GM06990 (cell line): ENCODE data around the gene DCAF11.

Experiments used
- DNase-seq: peaks from one replicate; pipeline ENCODE4 v3.0.0-alpha.2; 2011; ENCODE audit not compliant: insufficient read length; ENCODE audit errors: extremely low read depth
- H3K27me3 ChIP-seq: replicated peaks from 2 replicates; pipeline ENCODE4 v1.6.0; 2011; ENCODE audit warnings: low read length; ENCODE audit not compliant: control insufficient read depth, insufficient read depth
- H3K36me3 ChIP-seq: 2 replicates; pipeline ENCODE4 v1.5.1; 2011; ENCODE audit warnings: low read length; ENCODE audit not compliant: control insufficient read depth, insufficient read depth
- H3K4me3 ChIP-seq: replicated peaks from 2 replicates; pipeline ENCODE4 v1.5.1; 2011; ENCODE audit warnings: low read depth, mild to moderate bottlenecking, control low read depth, low read length
- TF ChIP-seq, protein P1 (sequence below): IDR thresholded peaks from 2 replicates; pipeline ENCODE4 v1.5.1; 2011; ENCODE audit warnings: low read length, control low read depth, mild to moderate bottlenecking, inconsistent platforms; ENCODE audit not compliant: insufficient read depth, poor library complexity, severe bottlenecking

DCAF11 gene

DNA sequence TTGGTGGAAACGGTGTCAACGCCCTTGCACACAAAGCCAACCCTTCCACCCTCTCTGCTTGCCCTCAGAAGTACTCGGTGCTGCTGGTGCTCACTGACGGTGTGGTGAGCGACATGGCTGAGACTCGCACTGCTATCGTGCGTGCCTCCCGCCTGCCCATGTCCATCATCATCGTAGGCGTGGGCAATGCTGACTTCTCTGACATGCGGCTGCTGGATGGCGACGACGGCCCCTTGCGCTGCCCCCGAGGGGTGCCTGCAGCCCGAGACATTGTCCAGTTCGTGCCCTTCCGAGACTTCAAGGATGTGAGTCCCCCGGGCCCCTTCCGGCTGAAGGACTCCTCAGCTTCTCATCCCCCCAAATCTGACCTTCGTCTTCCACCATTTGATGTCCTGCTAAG is 37.5 kb upstream of the DCAF11 start:
- no peaks in the 10 kb centered on the region for H3K36me3 ChIP-seq
- DNase-seq = no peak
- H3K4me3 ChIP-seq = no peak overlapping the region
- TF ChIP-seq, protein P1, sequence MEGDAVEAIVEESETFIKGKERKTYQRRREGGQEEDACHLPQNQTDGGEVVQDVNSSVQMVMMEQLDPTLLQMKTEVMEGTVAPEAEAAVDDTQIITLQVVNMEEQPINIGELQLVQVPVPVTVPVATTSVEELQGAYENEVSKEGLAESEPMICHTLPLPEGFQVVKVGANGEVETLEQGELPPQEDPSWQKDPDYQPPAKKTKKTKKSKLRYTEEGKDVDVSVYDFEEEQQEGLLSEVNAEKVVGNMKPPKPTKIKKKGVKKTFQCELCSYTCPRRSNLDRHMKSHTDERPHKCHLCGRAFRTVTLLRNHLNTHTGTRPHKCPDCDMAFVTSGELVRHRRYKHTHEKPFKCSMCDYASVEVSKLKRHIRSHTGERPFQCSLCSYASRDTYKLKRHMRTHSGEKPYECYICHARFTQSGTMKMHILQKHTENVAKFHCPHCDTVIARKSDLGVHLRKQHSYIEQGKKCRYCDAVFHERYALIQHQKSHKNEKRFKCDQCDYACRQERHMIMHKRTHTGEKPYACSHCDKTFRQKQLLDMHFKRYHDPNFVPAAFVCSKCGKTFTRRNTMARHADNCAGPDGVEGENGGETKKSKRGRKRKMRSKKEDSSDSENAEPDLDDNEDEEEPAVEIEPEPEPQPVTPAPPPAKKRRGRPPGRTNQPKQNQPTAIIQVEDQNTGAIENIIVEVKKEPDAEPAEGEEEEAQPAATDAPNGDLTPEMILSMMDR = no peak
- H3K27me3 ChIP-seq = no peaks in the 10 kb centered on the region; the same call in 1 of the 2 replicates

DNA sequence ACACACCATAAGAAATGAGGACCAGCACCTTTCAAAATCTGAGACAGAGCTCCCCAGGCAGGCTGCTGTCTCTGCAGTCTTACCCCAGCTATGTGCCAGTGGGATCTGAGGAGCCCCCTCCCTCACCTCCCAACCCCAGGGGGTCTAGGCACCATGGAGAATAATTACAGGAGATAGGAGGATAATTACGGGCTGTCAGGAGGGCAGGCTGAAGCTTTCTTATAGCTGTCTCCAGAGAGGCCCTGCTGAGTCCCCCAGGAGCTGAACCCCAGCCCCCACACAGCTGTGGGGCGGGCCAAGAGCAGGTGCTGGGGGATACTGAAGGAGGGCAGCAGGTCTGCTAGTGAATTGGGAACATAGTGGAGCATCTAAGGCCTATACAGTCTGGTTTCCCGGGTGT is 36.4 kb upstream of the DCAF11 start:
- TF ChIP-seq, protein P1 = no peak
- no peaks in the 10 kb centered on the region; the same call in 1 of the 2 replicates for H3K27me3 ChIP-seq
- DNase-seq = no peak
- no peaks in the 10 kb centered on the region for H3K36me3 ChIP-seq
- H3K4me3 ChIP-seq = no peak overlapping the region

DNA sequence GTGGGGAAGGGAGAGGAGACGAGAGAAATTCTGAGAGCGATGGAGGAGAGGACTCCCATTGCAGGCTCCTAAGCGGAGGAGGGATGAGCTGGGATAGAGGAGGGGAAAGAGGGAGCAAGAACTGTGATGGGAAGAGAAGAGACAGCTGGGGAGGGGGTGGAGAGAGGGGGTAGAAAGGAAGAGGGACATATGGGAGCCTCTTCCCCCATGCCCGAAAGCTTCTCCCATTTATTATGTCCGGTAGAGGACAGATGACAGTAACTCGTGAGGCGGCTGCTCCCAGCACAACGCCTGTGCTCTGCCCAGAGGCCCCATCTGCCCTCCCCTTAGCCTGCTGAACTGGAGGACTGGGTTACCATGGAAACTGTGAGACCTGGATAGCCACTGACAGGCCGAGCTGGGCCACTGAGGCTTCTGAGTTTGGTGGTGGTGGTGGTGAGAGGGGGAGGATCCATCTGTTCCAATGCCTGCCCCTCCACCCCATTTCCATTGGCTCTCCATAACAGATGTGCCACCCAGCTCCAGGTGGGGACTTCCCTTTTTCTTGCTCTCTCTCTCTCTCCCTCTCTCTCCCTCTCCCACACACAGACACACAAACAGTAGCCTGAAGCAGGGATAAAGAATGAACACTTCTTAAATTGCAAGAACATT is 35.0 kb upstream of the DCAF11 start:
- TF ChIP-seq, protein P1 = no peak
- Histone ChIP-seq H3K4me3 (no peak overlapping the region), H3K27me3 (no peaks in the 10 kb centered on the region), H3K36me3 (no peaks in the 10 kb centered on the region)
- DNase-seq = no peak

DNA sequence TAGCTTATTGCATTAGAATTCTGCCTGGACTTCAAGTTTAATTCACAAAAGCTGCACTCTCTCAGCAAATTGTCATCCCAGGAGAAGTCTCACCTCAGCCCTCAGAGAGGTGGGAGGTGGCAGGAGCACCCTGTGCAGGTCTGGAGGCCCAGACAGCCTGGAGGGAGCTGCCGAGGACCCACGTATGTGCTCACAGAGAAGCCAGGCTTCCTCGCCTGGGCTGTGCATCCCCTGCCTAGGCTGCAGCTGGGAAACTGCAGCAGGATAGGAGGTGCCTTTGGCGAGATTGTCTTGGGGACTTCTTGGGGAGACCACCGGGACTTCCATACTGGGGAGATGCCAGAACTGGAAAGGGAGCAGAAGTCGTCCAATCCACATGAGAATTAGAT is 34.4 kb upstream of the DCAF11 start:
- Histone ChIP-seq H3K36me3 (no peaks in the 10 kb centered on the region), H3K4me3 (no peak overlapping the region), H3K27me3 (no peaks in the 10 kb centered on the region)
- TF ChIP-seq, protein P1 = no peak
- DNase-seq = no peak

DNA sequence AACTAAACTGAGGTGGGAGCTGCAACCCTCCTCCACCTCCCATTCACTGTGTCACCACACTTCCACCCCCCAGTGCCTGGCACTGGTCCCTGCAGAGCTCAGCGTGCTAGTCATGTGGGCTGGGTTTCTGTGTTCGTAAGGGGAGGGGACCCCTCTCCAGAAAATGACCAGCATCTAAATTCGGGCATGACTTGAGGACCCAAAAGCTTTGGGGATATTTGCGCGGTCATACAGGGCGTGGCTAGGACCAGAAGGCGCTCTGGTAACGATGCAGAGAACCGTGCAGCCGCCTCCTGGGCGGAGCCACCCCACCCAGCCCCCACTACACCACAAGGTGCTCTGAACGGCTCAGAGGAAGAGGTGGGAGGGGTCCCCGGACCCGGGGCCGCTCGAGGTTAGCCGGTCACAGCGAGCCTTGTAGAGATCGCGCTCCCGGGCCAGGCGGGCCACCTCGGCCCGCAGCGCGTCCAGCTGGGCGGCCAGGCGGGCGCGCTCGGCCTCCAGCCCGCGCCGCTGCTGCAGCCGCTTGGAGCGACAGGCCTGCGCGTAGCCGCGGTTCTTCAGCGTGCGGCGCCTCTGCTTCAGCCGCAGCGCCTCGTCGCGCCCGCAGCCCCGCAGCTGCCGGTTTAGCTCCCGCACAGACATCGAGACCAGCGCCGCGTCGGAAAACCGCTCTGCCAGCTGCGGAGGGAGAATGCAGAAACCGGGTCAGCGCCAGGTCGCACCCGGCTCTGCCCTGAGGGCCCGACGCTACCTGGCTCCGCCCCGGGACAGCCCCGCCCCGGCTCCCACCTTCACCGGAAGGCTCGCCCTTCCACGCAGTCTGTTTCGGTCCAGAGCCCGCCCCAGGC is 33.5 kb upstream of the DCAF11 start:
- Histone ChIP-seq H3K27me3 (no peaks in the 10 kb centered on the region), H3K4me3 (peak overlapping the region; percentile 73), H3K36me3 (no peaks in the 10 kb centered on the region)
- TF ChIP-seq, protein P1 = no peak
- DNase-seq = peak; percentile 87
